OCI-LY7 (cell line): ENCODE data around the gene TMC4. TPM values are rescaled to one million over a fixed set of nuclear protein-coding genes. Genes with fewer than 3 reads are reported as not detected.

ENCODE experiments used
- BruUV-seq: library from RNA; stranded (reverse); fragments of 400-500 nt; replicated peaks from 2 replicates; lab custom pipeline; 2021; lab: Mats Ljungman, UMichigan
- CTCF ChIA-PET: fragments of 300-600 bp; sonication (Branson Sonifier 250); formaldehyde crosslinking; loops from one replicate; lab custom pipeline; 2022; ENCODE audit warnings: antibody characterized with exemption; ENCODE audit not compliant: unreplicated experiment; lab: Charles Lee
- POLR2A ChIA-PET: fragments of 300-600 bp; sonication (Branson Sonifier 250); formaldehyde crosslinking; loops from one replicate; lab custom pipeline; 2022; ENCODE audit warnings: antibody characterized with exemption; lab: Charles Lee
- DNase-seq: peaks from one replicate; pipeline ENCODE4 v3.0.0-alpha.2; 2015; ENCODE audit warnings: low spot score
- H2AFZ ChIP-seq: fragments of 200-600 bp; sonication (generic), shearing (Covaris generic); 2 replicates; pipeline ENCODE4 v1.6.1; 2014; ENCODE audit warnings: mild to moderate bottlenecking, antibody characterized with exemption, low read length, moderate library complexity
- H3K27ac ChIP-seq: fragments of 200-600 bp; sonication (generic); 2 replicates; pipeline ENCODE4 v1.5.1; 2014; ENCODE audit warnings: mixed run types, low read depth, mild to moderate bottlenecking, moderate library complexity, low read length, inconsistent platforms; ENCODE audit not compliant: poor library complexity, severe bottlenecking
- H3K36me3 ChIP-seq: fragments of 200-600 bp; sonication (generic); 2 replicates; pipeline ENCODE4 v1.6.1; 2014; ENCODE audit warnings: mild to moderate bottlenecking, antibody characterized with exemption, low read length, moderate library complexity, mixed read lengths; ENCODE audit not compliant: insufficient read depth
- H3K4me1 ChIP-seq: fragments of 200-600 bp; sonication (generic); 2 replicates; pipeline ENCODE4 v1.5.1; 2014; ENCODE audit warnings: mild to moderate bottlenecking, low read length; ENCODE audit not compliant: insufficient read depth, poor library complexity, severe bottlenecking
- H3K4me2 ChIP-seq: fragments of 200-600 bp; sonication (generic); 2 replicates; pipeline ENCODE4 v1.6.1; 2014; ENCODE audit warnings: mild to moderate bottlenecking, low read length
- H3K4me3 ChIP-seq: fragments of 200-600 bp; sonication (generic); 2 replicates; pipeline ENCODE4 v1.5.1; 2014; ENCODE audit warnings: mild to moderate bottlenecking, low read depth, low read length; ENCODE audit not compliant: poor library complexity, severe bottlenecking
- H3K79me2 ChIP-seq: fragments of 200-600 bp; sonication (generic); 2 replicates; pipeline ENCODE4 v1.6.1; 2016; ENCODE audit warnings: low read depth, mild to moderate bottlenecking, low read length, moderate library complexity, mixed read lengths; ENCODE audit not compliant: insufficient read depth
- H3K9me2 ChIP-seq: fragments of 200-600 bp; sonication (generic); 2 replicates; pipeline ENCODE4 v1.6.1; 2016; ENCODE audit warnings: mild to moderate bottlenecking, low read length, mixed read lengths; ENCODE audit not compliant: insufficient read depth
- H3K9me3 ChIP-seq: fragments of 200-600 bp; sonication (generic); 2 replicates; pipeline ENCODE4 v1.6.1; 2014; ENCODE audit warnings: mild to moderate bottlenecking, mixed run types, low read length, mixed read lengths
- H4K20me1 ChIP-seq: fragments of 200-600 bp; sonication (generic); 2 replicates; pipeline ENCODE4 v1.6.1; 2014; ENCODE audit warnings: mild to moderate bottlenecking, antibody characterized with exemption, low read length, moderate library complexity, mixed read lengths; ENCODE audit not compliant: insufficient read depth
- EZH2phosphoT487 ChIP-seq: fragments of 200-600 bp; sonication (generic); IDR thresholded peaks from 2 replicates; pipeline ENCODE4 v1.6.1; 2018; ENCODE audit warnings: low read depth, borderline replicate concordance, mild to moderate bottlenecking, mixed run types, antibody characterized with exemption, low read length, moderate library complexity, mixed read lengths
- intact Hi-C: fragments of 100-400 bp; cut with micrococcal nuclease; formaldehyde crosslinking; loops from one replicate; pipeline ENCODE4 v1.10.0; 2022; ENCODE audit not compliant: unreplicated experiment
- total RNA-seq, 2 experiments: library from RNA; depleted of rRNA in 1 of 2; stranded (reverse); fragments of >200 nt in 1 of 2; shearing (Covaris generic) in 1 of 2; gene quantifications; 2 replicates each; pipeline ENCODE4 v1.2.3, GENCODE V29; 2014 to 2022
- TF ChIP-seq, protein P1 (sequence below): fragments of 200-600 bp; sonication (generic); conservative IDR thresholded peaks from 2 replicates; pipeline ENCODE4 v1.5.1; 2014; ENCODE audit warnings: mild to moderate bottlenecking, antibody characterized with exemption, low read length, moderate library complexity, mixed read lengths

TMC4 gene
- total RNA-seq, 2 experiments from 2014 or later, result not detected

- Histone ChIP-seq H3K27ac (no peak overlapping the region), H3K4me2 (peak overlapping the region; percentile 92), H3K4me3 (no peak overlapping the region), H2AFZ (no peak overlapping the region), H3K4me1 (peaks cover 60% of the 10 kb centered on the region), H3K79me2 (peaks cover 54% of the 10 kb centered on the region), H4K20me1 (peaks cover 58% of the 10 kb centered on the region), H3K9me3 (no peaks in the 10 kb centered on the region), H3K9me2 (no peaks in the 10 kb centered on the region), H3K36me3 (peaks cover 96% of the 10 kb centered on the region)
- no TSS peak for BruUV-seq
- intact Hi-C loops, result no loop called here
- ChIA-PET CTCF (no interaction called here), POLR2A (no interaction called here)
- DNase-seq, result no peak
- no peak for TF ChIP-seq EZH2phosphoT487
- TF ChIP-seq, protein P1, sequence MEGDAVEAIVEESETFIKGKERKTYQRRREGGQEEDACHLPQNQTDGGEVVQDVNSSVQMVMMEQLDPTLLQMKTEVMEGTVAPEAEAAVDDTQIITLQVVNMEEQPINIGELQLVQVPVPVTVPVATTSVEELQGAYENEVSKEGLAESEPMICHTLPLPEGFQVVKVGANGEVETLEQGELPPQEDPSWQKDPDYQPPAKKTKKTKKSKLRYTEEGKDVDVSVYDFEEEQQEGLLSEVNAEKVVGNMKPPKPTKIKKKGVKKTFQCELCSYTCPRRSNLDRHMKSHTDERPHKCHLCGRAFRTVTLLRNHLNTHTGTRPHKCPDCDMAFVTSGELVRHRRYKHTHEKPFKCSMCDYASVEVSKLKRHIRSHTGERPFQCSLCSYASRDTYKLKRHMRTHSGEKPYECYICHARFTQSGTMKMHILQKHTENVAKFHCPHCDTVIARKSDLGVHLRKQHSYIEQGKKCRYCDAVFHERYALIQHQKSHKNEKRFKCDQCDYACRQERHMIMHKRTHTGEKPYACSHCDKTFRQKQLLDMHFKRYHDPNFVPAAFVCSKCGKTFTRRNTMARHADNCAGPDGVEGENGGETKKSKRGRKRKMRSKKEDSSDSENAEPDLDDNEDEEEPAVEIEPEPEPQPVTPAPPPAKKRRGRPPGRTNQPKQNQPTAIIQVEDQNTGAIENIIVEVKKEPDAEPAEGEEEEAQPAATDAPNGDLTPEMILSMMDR, result no peak
Observed at GRCh38 chr19:54206030-54206830, 33.3 kb upstream of the TMC4 start.

DNA sequence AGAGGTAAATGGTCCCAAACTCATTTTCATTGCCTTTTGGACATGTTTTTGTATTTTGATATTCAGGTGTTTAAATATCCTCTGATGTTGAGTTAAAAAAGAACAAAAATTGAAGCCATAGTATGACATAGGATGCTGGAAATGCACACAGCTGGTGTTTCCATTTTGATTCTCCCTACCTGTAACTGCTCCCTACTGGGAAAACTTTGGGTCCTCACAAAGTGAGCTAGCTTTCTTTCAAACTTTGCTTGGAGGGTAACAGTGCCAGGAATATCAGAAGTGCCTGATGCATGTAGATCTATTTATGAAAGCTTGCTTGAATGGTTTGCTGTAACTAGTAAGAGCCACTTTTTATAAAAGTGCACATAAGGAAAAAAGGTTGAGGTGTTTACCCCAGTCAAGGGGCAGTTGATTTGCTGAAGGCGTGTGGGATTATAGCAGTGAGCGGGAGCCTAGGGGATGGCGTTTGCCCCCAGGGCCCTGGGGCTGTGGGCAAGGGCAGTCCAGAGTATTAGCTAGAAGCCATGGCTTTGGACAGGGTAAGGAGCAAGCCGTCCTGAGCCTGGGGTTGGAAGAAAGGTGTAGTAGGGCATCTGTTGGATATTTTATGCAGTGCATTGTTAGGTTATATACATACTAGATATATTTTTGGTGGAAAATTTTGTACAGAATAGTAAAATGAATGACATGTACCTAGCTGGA, 32.0 kb upstream of the TMC4 start:
- H3K4me2 ChIP-seq, result peak overlapping the region; percentile 92
- H3K9me2 ChIP-seq, result no peaks in the 10 kb centered on the region
- TF ChIP-seq EZH2phosphoT487, result no peak
- TF ChIP-seq, protein P1, result no peak
- DNase-seq, result no peak
- peak overlapping the region; percentile 84 for H3K4me3 ChIP-seq
- BruUV-seq, result no TSS peak
- H3K27ac ChIP-seq, result peak overlapping the region; percentile 3
- peaks cover 60% of the 10 kb centered on the region for H4K20me1 ChIP-seq
- peaks cover 63% of the 10 kb centered on the region for H3K4me1 ChIP-seq
- peaks cover 92% of the 10 kb centered on the region for H3K36me3 ChIP-seq
- intact Hi-C loops, result no loop called here
- H3K9me3 ChIP-seq, result no peaks in the 10 kb centered on the region
- H3K79me2 ChIP-seq, result peaks cover 67% of the 10 kb centered on the region
- CTCF ChIA-PET, result no interaction called here
- no peak overlapping the region for H2AFZ ChIP-seq
- POLR2A ChIA-PET, result interaction anchor here (0.6 kb wide), 1 partner anchor 62 kb away, joined by 3 read pairs; no protein-coding TSS in a partner anchor
